GM12878 (cell line): ENCODE results near the gene ANKIB1. TPM values are rescaled to one million over a fixed set of nuclear protein-coding genes. Genes with fewer than 3 reads are reported as not detected.

Source experiments
- ATAC-seq: fragments of 200-7000 bp; cut with Tn5 transposase; 3 replicates; pipeline ENCODE4 v1.9.1; 2020; ENCODE audit warnings: mild to moderate bottlenecking, moderate library complexity
- BruUV-seq: library from RNA; stranded (reverse); fragments of 400-500 nt; replicated peaks from 2 replicates; lab custom pipeline; 2021; lab: Mats Ljungman, UMichigan
- CTCF ChIA-PET: fragments of 300-600 bp; sonication (Branson Sonifier 250); formaldehyde crosslinking; extraction: SDS; loops from one replicate; lab custom pipeline; 2021; ENCODE audit warnings: inconsistent platforms; lab: Yijun Ruan, JAX
- POLR2A ChIA-PET: fragments of 350-600 bp; formaldehyde crosslinking; extraction: SDS; loops from one replicate; lab custom pipeline; 2021; ENCODE audit warnings: inconsistent platforms; lab: Charles Lee
- RAD21 ChIA-PET: fragments of 300-600 bp; sonication (Branson Sonifier 250); formaldehyde crosslinking; loops from one replicate; lab custom pipeline; 2023; ENCODE audit warnings: antibody characterized with exemption; ENCODE audit not compliant: unreplicated experiment; lab: Charles Lee
- SMC1A ChIA-PET: fragments of 300-600 bp; sonication (Branson Sonifier 250); formaldehyde crosslinking; loops from one replicate; lab custom pipeline; 2023; ENCODE audit not compliant: unreplicated experiment, uncharacterized antibody; lab: Charles Lee
- DNase-seq: peaks from one replicate; pipeline ENCODE4 v3.0.0-alpha.2; 2011; ENCODE audit warnings: low read depth, low spot score
- FAIRE-seq: peaks from 3 replicates; lab custom pipeline; 2011; peaks lifted over from hg19 to GRCh38; lab: Jason Lieb, UNC
- H2AFZ ChIP-seq: 2 replicates; pipeline ENCODE4 v1.6.0; 2011; ENCODE audit warnings: low read depth, low read length, control low read depth; ENCODE audit not compliant: control insufficient read depth
- H3K27ac ChIP-seq: 2 replicates; pipeline ENCODE4 v1.5.1; 2011; ENCODE audit warnings: control low read depth; ENCODE audit not compliant: control insufficient read depth, insufficient read depth
- H3K27me3 ChIP-seq, 2 experiments: replicated peaks in 1 of 2; 2 replicates each; pipeline versions ENCODE4 v1.6.0 to v1.6.1; 2011; ENCODE audit warnings: low read length in 1 of 2; ENCODE audit not compliant: control insufficient read depth in 2 of 2, insufficient read depth in 2 of 2
- H3K36me3 ChIP-seq, 2 experiments: 2 replicates each; pipeline ENCODE4 v1.5.1; 2011; ENCODE audit warnings: low read length in 1 of 2; ENCODE audit not compliant: control insufficient read depth in 2 of 2, insufficient read depth in 2 of 2
- H3K4me1 ChIP-seq: 2 replicates; pipeline ENCODE4 v1.6.1; 2011; ENCODE audit warnings: mild to moderate bottlenecking, low read length, moderate library complexity, mixed read lengths; ENCODE audit not compliant: control insufficient read depth, insufficient read depth
- H3K4me2 ChIP-seq: 2 replicates; pipeline ENCODE4 v1.6.0; 2011; ENCODE audit warnings: control low read depth; ENCODE audit not compliant: control insufficient read depth, insufficient read depth
- H3K4me3 ChIP-seq: fragments of 200-600 bp; sonication (generic); 2 replicates; pipeline ENCODE4 v1.5.1; 2016
- H3K79me2 ChIP-seq: 2 replicates; pipeline ENCODE4 v1.6.0; 2011; ENCODE audit warnings: low read length; ENCODE audit not compliant: control insufficient read depth, insufficient read depth
- H3K9ac ChIP-seq: 2 replicates; pipeline ENCODE4 v1.8.0; 2011; ENCODE audit warnings: low read length, control low read depth, mixed read lengths; ENCODE audit not compliant: control insufficient read depth, insufficient read depth
- H3K9me3 ChIP-seq: replicated peaks from 3 replicates; pipeline ENCODE4 v1.5.1; 2011; ENCODE audit warnings: mild to moderate bottlenecking, low read length; ENCODE audit not compliant: control insufficient read depth, insufficient read depth
- H4K20me1 ChIP-seq: 2 replicates; pipeline ENCODE4 v1.6.0; 2011; ENCODE audit not compliant: control insufficient read depth, insufficient read depth
- BACH1 ChIP-seq: fragments of 450-650 bp; IDR thresholded peaks from 2 replicates; pipeline ENCODE4 v1.6.1; 2017; ENCODE audit warnings: mild to moderate bottlenecking, borderline replicate concordance
- BMI1 ChIP-seq: fragments of 450-650 bp; IDR thresholded peaks from 2 replicates; pipeline ENCODE4 v1.6.1; 2016; ENCODE audit warnings: mild to moderate bottlenecking, moderate library complexity, borderline replicate concordance
- KAT2A ChIP-seq: conservative IDR thresholded peaks from 2 replicates; pipeline ENCODE4 v1.6.1; 2011; ENCODE audit warnings: low read depth, low read length; ENCODE audit not compliant: control insufficient read depth
- MLLT1 ChIP-seq: fragments of 450-650 bp; IDR thresholded peaks from 2 replicates; pipeline ENCODE4 v1.6.1; 2016; ENCODE audit warnings: mild to moderate bottlenecking
- POLR2AphosphoS2 ChIP-seq: IDR thresholded peaks from 2 replicates; pipeline ENCODE4 v1.6.1; 2011; ENCODE audit warnings: low read depth, mild to moderate bottlenecking, low read length, improper control_type of control experiment, moderate library complexity
- RB1 ChIP-seq: fragments of 450-650 bp; formaldehyde crosslinking; IDR thresholded peaks from 2 replicates; pipeline ENCODE4 v1.6.1; 2017; ENCODE audit warnings: mild to moderate bottlenecking, borderline replicate concordance
- SMAD1 ChIP-seq: fragments of 450-650 bp; IDR thresholded peaks from 2 replicates; pipeline ENCODE4 v1.6.1; 2018; ENCODE audit warnings: mild to moderate bottlenecking, low read depth; ENCODE audit not compliant: partially characterized antibody
- WGBS: methylation state at CpG from one replicate; pipeline ENCODE4 v1.1.6; 2016; ENCODE audit warnings: low lambda C conversion rate; ENCODE audit not compliant: insufficient replicate concordance, insufficient coverage; ENCODE audit errors: missing lambda C conversion rate; 5-methylcytosine and 5-hydroxymethylcytosine counted together
- in situ Hi-C: fragments of 300-500 bp; cut with MboI; formaldehyde crosslinking; loops from 9 replicates; pipeline ENCODE4 v1.14.3; 2018; ENCODE audit warnings: mixed read lengths
- intact Hi-C: fragments of 100-400 bp; cut with micrococcal nuclease; formaldehyde crosslinking; loops from one replicate; pipeline ENCODE4 v1.14.2; 2022; ENCODE audit not compliant: unreplicated experiment
- polyA plus RNA-seq, 11 experiments: library from polyadenylated mRNA; depleted of rRNA in 4 of 11; unstranded in 6 of 11; stranded (reverse) in 5 of 11; fragments of >200 nt; fragmentation: Nextera tagmentation in 4 of 11; fragmentation: Illumina TruSeq in 1 of 11; extraction: Ambion mirVana in 4 of 11; extraction: Trizol in 1 of 11; gene quantifications; 1 replicate in 1 of 11; 2 replicates in 10 of 11; pipeline versions ENCODE4 v1.2.1 to v1.2.3, GENCODE V29; 2011 to 2016; ENCODE audit warnings: inconsistent platforms in 2 of 11, missing spikeins in 2 of 11, low read depth in 1 of 11
- total RNA-seq, 4 experiments: library from RNA; depleted of rRNA in 3 of 4; stranded (reverse); fragments of >200 nt in 3 of 4; fragmentation: Illumina TruSeq in 1 of 4; extraction: Trizol in 1 of 4; gene quantifications; 2 replicates each; pipeline versions ENCODE4 v1.2.1 to v1.2.3, GENCODE V29; 2013 to 2021
- TF ChIP-seq, protein P1 (sequence below): IDR thresholded peaks from 2 replicates; pipeline ENCODE4 v1.6.1; 2011; ENCODE audit warnings: low read depth, mild to moderate bottlenecking, low read length, moderate library complexity, borderline replicate concordance; ENCODE audit errors: extremely low read depth

Gene ANKIB1
- total and polyA plus RNA-seq, 10 of the 15 experiments (the other 5 are each of a cell fraction or from before 2014, with no cell fraction given): 9.0 to 54.0 (median 21.9) TPM

DNA sequence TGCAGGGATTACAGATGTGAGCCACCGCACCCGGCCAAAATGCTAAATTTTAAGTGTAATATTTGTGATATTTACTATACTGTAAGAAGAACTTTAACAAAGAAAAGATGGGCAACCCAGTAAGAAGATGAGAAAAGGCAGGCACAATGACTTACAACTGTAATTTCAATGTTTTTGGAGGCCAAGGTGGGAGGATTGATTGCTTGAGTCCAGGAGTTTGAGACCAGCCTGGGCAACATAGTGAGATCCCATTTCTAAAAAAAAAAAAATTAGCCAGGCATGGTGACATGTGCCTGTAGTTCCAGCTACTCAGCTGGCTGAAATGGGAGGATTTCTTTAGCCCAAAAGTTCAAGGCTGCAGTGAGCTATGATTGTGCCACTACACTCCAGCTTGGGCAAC is 189.8 kb downstream of the ANKIB1 start (continued):
- TF ChIP-seq BACH1: no peak
- TF ChIP-seq, all 136 proteins: peak for 0

DNA sequence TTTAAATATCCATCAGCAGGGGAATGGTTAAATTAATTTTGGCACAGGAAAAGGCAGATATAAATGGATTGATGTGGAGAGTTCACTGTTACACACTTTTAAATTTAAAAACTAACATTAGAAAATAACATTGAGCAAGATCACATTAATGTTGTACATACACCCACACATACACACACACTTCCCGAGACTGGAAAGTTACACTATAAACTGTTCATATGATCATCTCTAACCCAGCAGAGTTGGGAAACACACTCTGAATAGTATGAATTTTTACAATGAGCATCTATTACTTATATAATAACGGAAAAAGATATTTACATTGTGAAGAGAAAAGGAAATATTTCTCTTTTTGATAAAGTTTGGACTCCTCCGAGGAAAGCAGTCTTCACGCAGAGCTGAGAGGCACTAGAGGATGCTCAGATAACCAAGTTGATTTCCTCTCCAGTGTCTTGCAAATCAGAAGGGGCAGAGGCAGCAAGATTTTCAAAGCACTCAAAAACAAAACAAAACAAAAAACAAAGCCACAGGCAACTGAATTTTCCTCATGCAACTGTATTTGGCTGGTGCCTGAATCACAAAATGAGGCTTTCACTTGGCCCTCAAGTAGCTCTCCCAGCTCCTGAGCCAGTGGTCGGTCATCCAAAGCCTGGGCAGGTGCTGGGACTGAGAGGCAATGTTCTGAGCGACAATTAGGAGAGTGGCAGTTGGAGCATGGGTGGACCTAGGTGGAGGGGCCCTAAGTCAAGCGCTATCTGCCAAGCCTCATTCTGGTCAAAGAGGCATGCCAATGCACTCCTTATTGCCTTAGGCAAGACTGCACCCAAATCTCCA is 191.1 kb downstream of the ANKIB1 start:
- FAIRE-seq (no peak), DNase-seq (no peak), ATAC-seq (no peak)
- no peaks in the 10 kb centered on the region for H3K79me2 ChIP-seq
- H3K27me3 ChIP-seq: no peaks in the 10 kb centered on the region; a peak in 1 of 4 replicates
- no peaks in the 10 kb centered on the region for H3K36me3 ChIP-seq
- H3K4me3 ChIP-seq: no peak overlapping the region
- ChIA-PET POLR2A (no interaction called here), SMC1A (no interaction called here), RAD21 (no interaction called here), CTCF (interaction anchor here (2.1 kb wide), 1 partner anchor 13 kb away, joined by 4 read pairs; no protein-coding TSS in a partner anchor)
- no peak overlapping the region for H3K4me2 ChIP-seq
- H3K9ac ChIP-seq: no peak overlapping the region
- H4K20me1 ChIP-seq: no peaks in the 10 kb centered on the region
- no peak for TF ChIP-seq POLR2AphosphoS2
- TF ChIP-seq BMI1: no peak
- TF ChIP-seq, protein P1, sequence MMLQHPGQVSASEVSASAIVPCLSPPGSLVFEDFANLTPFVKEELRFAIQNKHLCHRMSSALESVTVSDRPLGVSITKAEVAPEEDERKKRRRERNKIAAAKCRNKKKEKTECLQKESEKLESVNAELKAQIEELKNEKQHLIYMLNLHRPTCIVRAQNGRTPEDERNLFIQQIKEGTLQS: no peak
- TF ChIP-seq MLLT1: no peak
- TF ChIP-seq SMAD1: no peak
- TF ChIP-seq RB1: no peak
- TF ChIP-seq KAT2A: no peak
- in situ Hi-C loops (loop anchor here (25.0 kb wide), 1 partner anchor 1350 kb away; no protein-coding TSS in a partner anchor), intact Hi-C loops (no loop called here)
- no peak overlapping the region for H3K27ac ChIP-seq
- no TSS peak for BruUV-seq
- H3K9me3 ChIP-seq: no peaks in the 10 kb centered on the region
- 58% methylated on average over 7 of the region's 7 CpGs for WGBS
- H2AFZ ChIP-seq: no peak overlapping the region
- H3K4me1 ChIP-seq: no peaks in the 10 kb centered on the region
